Neural cell (in vitro differentiated cells): ENCODE measurements around the gene LDB2.

Source experiments
- CTCF ChIP-seq: fragments of 450-650 bp; IDR thresholded peaks from 2 replicates; pipeline ENCODE4 v1.5.1; 2014; ENCODE audit warnings: antibody characterized with exemption, mild to moderate bottlenecking, moderate library complexity; ENCODE audit not compliant: poor library complexity, severe bottlenecking
- EZH2 ChIP-seq: fragments of 200-600, 300-800 bp; shearing (Covaris generic), sonication (generic); IDR thresholded peaks from 2 replicates; pipeline ENCODE4 v1.6.1; 2014; ENCODE audit warnings: antibody characterized with exemption, low read length, borderline replicate concordance, mild to moderate bottlenecking; ENCODE audit not compliant: insufficient read depth, poor library complexity, severe bottlenecking
- MXI1 ChIP-seq: fragments of 450-650 bp; conservative IDR thresholded peaks from 2 replicates; pipeline ENCODE4 v1.6.1; 2014; ENCODE audit warnings: antibody characterized with exemption, mild to moderate bottlenecking; ENCODE audit not compliant: poor library complexity, severe bottlenecking
- POLR2AphosphoS5 ChIP-seq: IDR thresholded peaks from 2 replicates; pipeline ENCODE4 v1.6.1; 2012

DNA sequence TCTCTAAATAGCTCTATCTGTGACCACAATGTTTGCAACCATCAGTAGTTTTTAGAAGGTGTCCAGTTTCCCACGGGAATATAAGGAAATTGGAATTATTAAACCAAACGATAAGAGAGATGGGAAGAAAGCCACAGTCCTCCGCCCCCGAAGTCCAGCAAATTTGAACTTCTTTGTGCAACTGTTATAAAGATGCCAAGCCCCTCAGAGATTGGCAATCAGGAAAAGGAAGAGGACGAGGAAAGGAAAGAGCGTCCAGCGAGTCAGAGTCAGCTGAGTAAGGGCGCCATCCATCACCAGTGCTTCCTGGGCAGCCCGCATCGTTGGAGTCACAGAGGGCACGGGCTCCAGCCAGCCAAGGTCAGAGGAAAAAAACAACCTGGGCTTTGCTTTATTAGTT, 35.7 kb downstream of the LDB2 start:
- TF ChIP-seq POLR2AphosphoS5 (no peak), CTCF (no peak), EZH2 (no peak), MXI1 (no peak)
